HUES48 (cell line): Measurements from ENCODE around the gene SLC6A1.

Source experiments
- H3K27ac ChIP-seq: one replicate; pipeline ENCODE4 v1.7.0; 2013; ENCODE audit warnings: low read depth, low read length, inconsistent platforms
- H3K27me3 ChIP-seq: 2 replicates; pipeline ENCODE4 v1.6.1; 2013; ENCODE audit warnings: mild to moderate bottlenecking, low read length; ENCODE audit not compliant: control insufficient read depth, insufficient read depth
- H3K36me3 ChIP-seq: 2 replicates; pipeline ENCODE4 v1.6.1; 2013; ENCODE audit warnings: low read length; ENCODE audit not compliant: control insufficient read depth, insufficient read depth
- H3K4me1 ChIP-seq: 2 replicates; pipeline ENCODE4 v1.6.1; 2013; ENCODE audit warnings: mild to moderate bottlenecking, low read length; ENCODE audit not compliant: control insufficient read depth, insufficient read depth
- H3K4me3 ChIP-seq: 2 replicates; pipeline ENCODE4 v1.5.1; 2013; ENCODE audit warnings: mild to moderate bottlenecking, low read depth, low read length
- H3K9ac ChIP-seq: 2 replicates; pipeline ENCODE4 v1.6.1; 2013; ENCODE audit warnings: mild to moderate bottlenecking, low read depth, low read length, moderate library complexity
- H3K9me3 ChIP-seq: 2 replicates; pipeline ENCODE4 v1.6.1; 2013; ENCODE audit warnings: low read length; ENCODE audit not compliant: control insufficient read depth, insufficient read depth

Gene SLC6A1

DNA sequence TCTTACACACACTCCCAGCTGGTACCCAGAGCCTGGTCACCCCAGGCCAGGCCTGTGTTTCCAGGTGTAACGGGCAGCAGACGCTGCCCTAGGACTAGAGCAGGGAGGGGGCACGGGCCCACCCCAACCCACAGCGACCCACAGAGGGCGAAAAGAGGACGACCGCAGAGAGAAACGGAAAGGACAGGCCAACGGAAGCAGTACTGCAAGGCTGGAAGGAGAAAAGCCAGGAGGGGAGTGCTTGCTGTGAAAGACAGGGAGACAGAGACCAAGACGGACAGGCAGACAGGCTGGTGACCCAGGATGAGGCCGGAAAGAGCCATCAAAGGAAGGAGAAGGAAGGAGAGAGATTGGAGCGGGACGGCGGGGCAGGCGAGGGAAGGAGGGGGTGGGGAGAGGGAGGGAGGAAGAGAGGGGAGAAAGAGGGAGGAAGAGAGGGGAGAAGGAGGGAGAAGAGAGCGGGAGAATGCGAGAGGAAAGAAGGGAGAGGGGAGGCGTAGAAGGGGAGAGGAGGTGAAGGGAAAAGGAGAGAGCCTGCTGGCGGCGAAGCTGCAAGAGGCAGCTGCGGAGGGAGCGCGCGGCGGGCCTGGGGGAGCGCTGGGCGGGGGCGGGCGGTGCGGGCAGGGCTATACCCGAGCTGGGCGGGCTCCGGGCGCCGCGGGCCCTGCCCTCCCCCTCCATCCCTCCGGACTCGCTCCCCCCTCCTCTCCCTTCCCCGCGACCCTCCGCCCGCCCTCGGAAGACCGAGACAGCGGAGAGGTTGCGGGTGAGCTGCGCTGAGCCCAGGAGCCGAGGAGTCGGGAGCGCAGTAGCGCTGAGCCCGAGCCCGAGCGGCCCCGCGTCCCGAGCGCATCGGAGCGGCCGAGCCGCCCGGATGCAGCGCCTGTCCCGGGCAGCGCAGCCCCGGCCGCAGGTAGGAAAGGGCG lies at the start of gene SLC6A1:
TSS of gene SLC6A1 (plus strand) at position 732 of the 926 bp plus-strand sequence. CDS start 24,464 bp downstream, outside the sequence.
- Histone ChIP-seq H3K9me3 (no peaks in the 10 kb centered on the region), H3K27ac (no peak within 1 kb of the TSS), H3K36me3 (no peaks in the 10 kb centered on the region), H3K4me1 (no peaks in the 10 kb centered on the region; the same call in 1 of the 2 replicates), H3K9ac (no peak within 1 kb of the TSS), H3K4me3 (peak within 1 kb of the TSS; percentile 80), H3K27me3 (peaks cover 63% of the 10 kb centered on the region)

DNA sequence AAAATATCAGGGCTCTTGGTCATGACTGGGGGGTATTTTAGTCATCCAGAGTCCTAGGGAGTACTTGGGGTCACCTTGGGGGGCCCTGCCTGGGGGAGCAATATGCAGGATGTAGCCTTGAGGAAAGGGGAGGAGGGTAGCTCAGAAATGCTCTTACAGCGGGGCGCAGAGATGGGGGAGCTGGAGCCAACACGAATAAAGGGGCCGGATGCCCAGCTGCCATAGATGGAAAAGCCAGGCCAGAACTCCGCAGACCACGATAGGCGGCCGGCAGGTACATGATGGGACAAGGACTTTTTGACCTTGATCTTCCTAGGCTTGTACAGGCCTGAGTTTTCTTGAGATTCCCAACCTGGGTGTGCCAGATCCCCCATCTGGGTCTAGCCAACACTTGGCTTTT lies 47.7 kb upstream of the SLC6A1 start:
- no peaks in the 10 kb centered on the region for H3K36me3 ChIP-seq
- H3K9ac ChIP-seq = no peak overlapping the region
- H3K4me3 ChIP-seq = no peak overlapping the region
- peaks cover 12% of the 10 kb centered on the region for H3K9me3 ChIP-seq
- H3K4me1 ChIP-seq = no peaks in the 10 kb centered on the region
- no peak overlapping the region for H3K27ac ChIP-seq
- no peaks in the 10 kb centered on the region for H3K27me3 ChIP-seq

DNA sequence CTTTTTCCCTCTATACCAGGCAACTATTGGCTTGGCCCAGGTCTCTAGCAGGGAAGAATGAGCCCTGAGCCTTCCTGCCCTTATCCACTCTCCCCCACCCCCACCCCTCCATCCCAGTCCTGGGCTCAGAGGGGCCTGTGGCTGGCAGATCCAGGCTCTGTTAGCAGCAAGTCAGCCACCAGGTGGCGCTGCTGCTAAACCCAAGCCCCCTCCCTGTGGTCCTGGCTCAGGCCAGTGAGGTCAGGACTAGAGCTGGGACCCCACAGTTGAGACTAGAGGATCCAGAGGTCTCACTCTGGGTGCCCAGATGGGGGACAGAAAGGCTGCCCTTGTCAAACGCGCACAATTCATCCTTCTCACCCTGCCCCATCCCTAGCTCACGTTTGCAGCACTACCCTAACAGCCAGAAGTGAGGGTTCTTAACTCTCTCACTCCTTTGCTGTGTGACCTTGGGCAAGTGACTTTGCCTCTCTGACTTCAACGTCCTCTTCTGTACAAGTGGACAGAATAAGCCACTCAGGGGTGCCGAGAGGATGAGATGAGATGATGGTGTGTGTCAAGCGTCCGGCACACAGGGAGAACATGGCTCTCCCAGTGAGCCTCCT lies 46.8 kb upstream of the SLC6A1 start:
- Histone ChIP-seq H3K27ac (no peak overlapping the region), H3K9ac (no peak overlapping the region), H3K4me3 (no peak overlapping the region), H3K4me1 (no peaks in the 10 kb centered on the region), H3K9me3 (peaks cover 12% of the 10 kb centered on the region), H3K27me3 (no peaks in the 10 kb centered on the region), H3K36me3 (no peaks in the 10 kb centered on the region)

DNA sequence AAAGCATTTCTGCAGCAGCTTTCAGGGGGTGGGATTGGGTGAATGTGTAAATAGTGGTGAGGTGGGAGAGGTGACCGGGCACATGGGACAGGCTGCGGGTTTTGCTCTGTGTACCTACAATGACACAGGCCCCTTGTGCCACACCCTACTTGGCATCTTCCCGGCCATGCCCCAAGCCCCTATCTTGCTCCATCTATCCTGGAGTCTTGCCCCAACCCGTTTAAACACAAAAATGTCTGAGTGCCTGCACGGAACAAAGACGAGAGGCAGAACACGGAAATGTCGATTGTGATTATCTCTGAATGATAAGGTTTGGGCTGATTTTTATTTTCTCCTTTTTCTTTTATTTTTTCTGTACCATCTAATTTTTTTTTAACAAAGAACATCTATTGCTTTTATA lies 46.0 kb upstream of the SLC6A1 start:
- no peaks in the 10 kb centered on the region for H3K4me1 ChIP-seq
- H3K27me3 ChIP-seq = no peaks in the 10 kb centered on the region
- no peaks in the 10 kb centered on the region for H3K36me3 ChIP-seq
- no peak overlapping the region for H3K4me3 ChIP-seq
- peaks cover 12% of the 10 kb centered on the region for H3K9me3 ChIP-seq
- no peak overlapping the region for H3K27ac ChIP-seq
- no peak overlapping the region for H3K9ac ChIP-seq

DNA sequence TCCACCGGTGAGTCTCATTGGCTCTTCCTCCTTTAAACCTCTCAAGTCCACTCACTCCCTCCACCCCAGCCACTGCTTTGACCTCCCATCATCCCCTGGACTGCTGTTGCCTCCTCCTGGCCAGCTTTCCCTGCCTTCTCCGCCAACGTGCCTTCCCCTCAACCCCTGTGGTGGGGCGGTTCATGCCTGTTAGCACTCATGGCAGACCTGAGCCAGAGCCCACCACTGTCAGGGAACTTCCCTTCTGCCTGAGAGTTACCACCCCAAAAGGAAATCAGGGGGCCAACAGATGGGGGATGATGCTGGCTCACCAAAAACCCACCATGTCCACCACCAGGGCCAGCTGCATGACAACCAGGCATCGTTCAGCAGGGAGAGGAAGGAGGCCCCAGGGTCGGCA lies 44.2 kb upstream of the SLC6A1 start:
- Histone ChIP-seq H3K4me3 (no peak overlapping the region), H3K9me3 (0 out of 2 replicates have a peak, but pooled peaks cover under 1% of the 10 kb centered on the region), H3K9ac (no peak overlapping the region), H3K36me3 (no peaks in the 10 kb centered on the region), H3K27ac (no peak overlapping the region), H3K27me3 (no peaks in the 10 kb centered on the region), H3K4me1 (no peaks in the 10 kb centered on the region)

DNA sequence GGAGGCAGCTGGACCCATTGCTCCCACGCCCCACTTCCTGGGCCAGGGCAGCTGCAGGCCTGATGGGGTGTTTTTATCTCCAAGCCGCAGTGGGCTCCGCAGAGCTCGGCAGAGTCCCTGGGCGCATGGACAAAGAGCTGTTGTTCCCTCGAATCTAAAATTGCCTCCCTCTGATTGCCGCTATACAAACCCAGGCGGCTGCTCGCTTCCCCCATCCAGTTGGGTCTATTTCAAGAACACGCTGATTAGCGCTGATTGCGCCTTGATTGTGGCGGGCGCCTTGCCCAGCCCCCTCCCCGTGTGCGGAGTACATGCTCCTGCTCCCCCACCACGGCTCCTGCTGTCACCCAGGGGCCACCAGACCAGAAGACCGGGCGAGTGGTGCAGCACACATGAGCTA lies 43.4 kb upstream of the SLC6A1 start:
- Histone ChIP-seq H3K27ac (no peak overlapping the region), H3K36me3 (no peaks in the 10 kb centered on the region), H3K9me3 (no peaks in the 10 kb centered on the region), H3K9ac (no peak overlapping the region), H3K4me3 (no peak overlapping the region), H3K4me1 (no peaks in the 10 kb centered on the region), H3K27me3 (no peaks in the 10 kb centered on the region)

DNA sequence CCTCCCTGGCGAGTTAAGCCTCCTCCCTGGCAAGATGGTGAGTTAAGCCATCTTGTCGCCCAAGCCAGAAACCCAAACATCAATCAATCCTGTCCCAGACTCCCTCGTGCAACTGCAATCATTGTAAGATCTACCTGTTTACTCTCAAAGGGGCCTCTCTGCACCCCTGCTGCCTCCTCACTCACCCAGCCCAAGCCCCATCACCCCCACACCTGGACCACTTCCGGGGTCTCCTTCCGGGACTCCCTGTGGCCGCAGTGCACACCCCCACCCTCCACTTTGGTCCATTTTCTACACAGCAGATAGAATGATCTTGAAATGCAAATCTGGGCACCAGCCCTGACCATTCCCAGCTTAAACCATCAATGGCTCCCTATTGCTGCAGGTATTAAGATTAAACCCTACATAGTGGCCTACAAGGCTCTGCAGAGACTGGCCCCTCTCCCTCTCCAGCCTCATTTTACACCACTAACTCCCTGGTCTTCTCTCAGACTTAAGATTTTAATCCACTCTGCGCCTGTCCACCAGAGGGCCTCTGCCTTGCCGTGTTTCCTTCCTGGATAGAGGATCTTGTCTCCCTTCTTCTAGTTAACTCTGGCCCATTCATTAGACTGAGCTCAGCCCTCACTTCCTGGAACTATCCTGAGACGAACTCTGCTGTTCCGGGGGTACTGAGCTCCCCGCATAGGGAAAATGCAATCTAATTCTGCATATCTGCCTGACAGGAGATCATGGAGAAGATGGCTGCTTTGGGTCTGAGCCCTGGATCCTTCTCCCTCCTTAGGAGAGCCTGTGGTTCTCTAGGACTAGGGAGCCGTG lies 41.9 kb upstream of the SLC6A1 start:
- Histone ChIP-seq H3K4me1 (no peaks in the 10 kb centered on the region), H3K9me3 (no peaks in the 10 kb centered on the region), H3K9ac (no peak overlapping the region), H3K27me3 (no peaks in the 10 kb centered on the region), H3K36me3 (no peaks in the 10 kb centered on the region), H3K27ac (no peak overlapping the region), H3K4me3 (no peak overlapping the region)

DNA sequence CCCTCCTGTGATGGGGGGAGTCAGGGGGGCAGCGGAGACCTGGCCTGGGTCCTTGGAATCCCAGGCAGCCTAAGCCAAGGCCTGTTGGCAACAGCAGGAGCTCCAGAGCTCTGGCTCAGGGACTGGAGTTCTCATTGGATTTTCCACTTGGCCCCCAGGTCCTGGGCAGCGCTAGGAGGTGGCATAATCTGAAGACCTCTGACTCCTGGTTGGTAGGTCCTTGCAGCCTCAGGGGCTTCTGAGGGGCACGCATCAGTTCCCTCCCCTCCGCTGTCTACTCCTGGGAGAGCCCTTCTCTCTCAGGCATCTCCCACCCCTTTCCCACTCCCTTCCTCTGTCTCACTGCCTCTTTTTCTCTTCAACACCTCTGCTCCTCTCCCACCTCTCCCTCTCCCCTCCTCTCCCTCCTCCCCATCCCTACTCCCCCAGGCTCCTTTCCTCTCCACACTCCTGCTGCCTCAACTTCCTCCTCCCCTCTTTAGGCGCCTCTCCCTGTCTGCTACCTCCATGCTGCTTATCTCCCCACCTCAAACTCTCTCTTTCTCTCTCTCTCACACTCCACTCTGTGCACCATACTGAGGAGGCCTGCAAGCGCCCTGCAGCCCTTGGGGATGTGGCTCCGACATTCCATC lies 41.1 kb upstream of the SLC6A1 start:
- Histone ChIP-seq H3K36me3 (no peaks in the 10 kb centered on the region), H3K9ac (no peak overlapping the region), H3K27ac (no peak overlapping the region), H3K4me3 (no peak overlapping the region), H3K9me3 (no peaks in the 10 kb centered on the region), H3K4me1 (no peaks in the 10 kb centered on the region), H3K27me3 (no peaks in the 10 kb centered on the region)

DNA sequence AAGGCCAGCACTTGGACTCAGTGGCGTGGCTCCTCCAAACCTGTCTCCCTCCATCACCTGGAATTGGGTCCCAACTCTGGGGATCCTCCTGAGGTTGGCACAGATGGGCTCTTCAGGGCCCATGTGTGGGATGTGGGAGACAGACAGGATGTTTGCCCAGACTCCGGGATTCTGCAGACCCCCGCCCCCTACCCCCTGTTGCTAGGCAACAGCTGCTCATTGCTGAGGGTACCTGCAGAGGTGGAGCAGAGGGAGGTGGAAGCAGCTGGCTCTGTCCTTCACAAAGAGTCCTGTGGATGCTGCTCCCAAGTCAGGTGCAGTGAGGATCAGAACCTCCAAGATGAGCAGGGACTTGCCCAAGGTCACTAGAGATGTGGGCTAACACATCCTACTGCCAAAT lies 40.0 kb upstream of the SLC6A1 start:
- H3K9ac ChIP-seq = no peak overlapping the region
- no peaks in the 10 kb centered on the region for H3K36me3 ChIP-seq
- H3K4me1 ChIP-seq = no peaks in the 10 kb centered on the region

DNA sequence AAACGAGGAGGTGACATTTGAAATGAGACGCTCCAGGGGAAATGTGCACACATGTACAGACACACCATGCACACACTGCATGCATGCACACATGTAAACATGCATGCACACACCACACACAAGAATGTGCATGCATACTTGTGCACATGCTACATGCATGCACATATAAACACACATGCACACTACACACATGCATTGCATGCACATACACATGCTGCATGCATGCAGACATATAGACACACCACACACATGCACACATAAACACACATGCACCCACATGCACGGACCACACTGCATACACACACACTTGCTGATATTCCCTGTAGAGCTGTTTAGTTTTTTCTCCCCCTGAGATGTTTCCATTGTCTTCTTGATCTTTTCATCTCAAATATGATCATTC lies 37.8 kb upstream of the SLC6A1 start:
- Histone ChIP-seq H3K4me3 (no peak overlapping the region), H3K9me3 (no peaks in the 10 kb centered on the region), H3K4me1 (no peaks in the 10 kb centered on the region), H3K36me3 (no peaks in the 10 kb centered on the region), H3K9ac (no peak overlapping the region), H3K27ac (no peak overlapping the region), H3K27me3 (no peaks in the 10 kb centered on the region)

More for the DNA sequence above, 40.0 kb upstream of the SLC6A1 start:
- Histone ChIP-seq H3K9me3 (no peaks in the 10 kb centered on the region), H3K4me3 (no peak overlapping the region), H3K27me3 (no peaks in the 10 kb centered on the region), H3K27ac (no peak overlapping the region)
